HepG2 (cell line): Measurements from ENCODE around the gene ZNF831. TPM values are rescaled to one million over a fixed set of nuclear protein-coding genes. Genes with fewer than 3 reads are reported as not detected.

Experiments used
- ATAC-seq: fragments of 200-7000 bp; cut with Tn5 transposase; 3 replicates; pipeline ENCODE4 v1.9.1; 2020; ENCODE audit warnings: mild to moderate bottlenecking, moderate library complexity
- BruUV-seq: library from RNA; stranded (reverse); fragments of 400-500 nt; replicated peaks from 2 replicates; lab custom pipeline; 2021; lab: Mats Ljungman, UMichigan
- CTCF ChIA-PET: fragments of 300-600 bp; formaldehyde crosslinking; extraction: SDS; loops from one replicate; lab custom pipeline; 2021; ENCODE audit warnings: low total read pairs, inconsistent platforms, low intra/inter-chr PET ratio; lab: Yijun Ruan, JAX
- POLR2A ChIA-PET: fragments of 350-600 bp; sonication (Branson Sonifier 250); formaldehyde crosslinking; loops from one replicate; lab custom pipeline; 2020; ENCODE audit warnings: antibody characterized with exemption, inconsistent platforms; lab: Yijun Ruan, JAX
- DNase-seq: peaks from one replicate; pipeline ENCODE4 v3.0.0-alpha.2; 2015; ENCODE audit warnings: low spot score
- FAIRE-seq: peaks from 3 replicates; lab custom pipeline; 2011; peaks lifted over from hg19 to GRCh38; lab: Jason Lieb, UNC
- H2AFZ ChIP-seq: one replicate; pipeline ENCODE4 v1.6.1; 2011; ENCODE audit warnings: low read length, inconsistent platforms
- H3K27ac ChIP-seq: fragments of 300-600 bp; 3 replicates; pipeline ENCODE4 v1.8.0; 2011; ENCODE audit warnings: mixed run types, mild to moderate bottlenecking, mixed read lengths, low read length, inconsistent platforms; ENCODE audit not compliant: insufficient read depth; ENCODE audit errors: extremely low read length
- H3K27me3 ChIP-seq, 2 experiments: fragments of 200-600 bp in 1 of 2; 2 replicates in 1 of 2; 3 replicates in 1 of 2; pipeline versions ENCODE4 v1.6.0 to v1.8.0; 2011; ENCODE audit warnings: low read length in 2 of 2, mild to moderate bottlenecking in 2 of 2, moderate library complexity in 2 of 2, inconsistent platforms in 1 of 2; ENCODE audit not compliant: insufficient read depth in 2 of 2, control insufficient read depth in 1 of 2
- H3K36me3 ChIP-seq, 2 experiments: fragments of 200-600 bp in 1 of 2; replicated peaks in 1 of 2; 2 replicates in 1 of 2; 3 replicates in 1 of 2; pipeline versions ENCODE4 v1.5.1 to v1.8.0; 2011; ENCODE audit warnings: low read length in 2 of 2, inconsistent platforms in 1 of 2; ENCODE audit not compliant: insufficient read depth in 2 of 2, control insufficient read depth in 1 of 2
- H3K4me1 ChIP-seq: 2 replicates; pipeline ENCODE4 v1.5.1; 2012; ENCODE audit warnings: low read length, inconsistent platforms; ENCODE audit not compliant: insufficient read depth
- H3K4me2 ChIP-seq: 2 replicates; pipeline ENCODE4 v1.6.0; 2011; ENCODE audit warnings: low read depth, low read length, inconsistent platforms
- H3K4me3 ChIP-seq, 3 experiments: fragments of 200-600 bp in 1 of 3; sonication (generic), shearing (Covaris generic) in 1 of 3; replicated peaks in 1 of 3; 2 replicates each; pipeline ENCODE4 v1.5.1; 2011 to 2016; ENCODE audit warnings: low read length in 3 of 3, inconsistent platforms in 2 of 3, low read depth in 2 of 3, mild to moderate bottlenecking in 2 of 3, control low read depth in 1 of 3, mixed read lengths in 1 of 3; ENCODE audit not compliant: insufficient read depth in 1 of 3
- H3K79me2 ChIP-seq: one replicate; pipeline ENCODE4 v1.6.1; 2011; ENCODE audit warnings: low read length, inconsistent platforms; ENCODE audit not compliant: insufficient read depth
- H3K9ac ChIP-seq: 2 replicates; pipeline ENCODE4 v1.6.0; 2011; ENCODE audit warnings: mild to moderate bottlenecking, low read depth, low read length, inconsistent platforms; ENCODE audit not compliant: insufficient read depth
- H3K9me3 ChIP-seq: 2 replicates; pipeline ENCODE4 v1.5.1; 2012; ENCODE audit warnings: mild to moderate bottlenecking, low read length
- H4K20me1 ChIP-seq: 2 replicates; pipeline ENCODE4 v1.6.0; 2011; ENCODE audit warnings: inconsistent platforms, mild to moderate bottlenecking, low read length, moderate library complexity; ENCODE audit not compliant: insufficient read depth
- BRD4 ChIP-seq: sonication (generic); formaldehyde crosslinking; IDR thresholded peaks from 2 replicates; pipeline ENCODE4 v1.4.0; 2020; ENCODE audit warnings: missing genetic modification reagents
- DMTF1 ChIP-seq: sonication (generic); formaldehyde crosslinking; IDR thresholded peaks from 2 replicates; pipeline ENCODE4 v1.4.0; 2020; ENCODE audit warnings: mild to moderate bottlenecking, missing genetic modification reagents
- ELF3 ChIP-seq: IDR thresholded peaks from 2 replicates; pipeline ENCODE4 v1.6.1; 2016; ENCODE audit warnings: missing genetic modification reagents, missing compliant biosample characterization
- HMG20B ChIP-seq: conservative IDR thresholded peaks from 2 replicates; pipeline ENCODE4 v1.6.1; 2016; ENCODE audit warnings: missing genetic modification reagents, missing compliant biosample characterization
- ISL2 ChIP-seq: sonication (generic); formaldehyde crosslinking; IDR thresholded peaks from 2 replicates; pipeline ENCODE4 v1.5.0; 2020; ENCODE audit warnings: missing genetic modification reagents
- KAT8 ChIP-seq: IDR thresholded peaks from 2 replicates; pipeline ENCODE4 v1.6.1; 2016; ENCODE audit warnings: missing genetic modification reagents, missing compliant biosample characterization
- NRL ChIP-seq: sonication (generic); formaldehyde crosslinking; IDR thresholded peaks from 2 replicates; pipeline ENCODE4 v1.5.0; 2020; ENCODE audit warnings: missing genetic modification reagents, mild to moderate bottlenecking, moderate library complexity, borderline replicate concordance
- PRPF4 ChIP-seq: fragments of 200-400 bp; formaldehyde crosslinking; IDR thresholded peaks from 2 replicates; pipeline ENCODE4 v1.6.1; 2016; ENCODE audit warnings: low read length, low read depth; ENCODE audit not compliant: poor library complexity, severe bottlenecking
- RARG ChIP-seq: sonication (generic); formaldehyde crosslinking; IDR thresholded peaks from 2 replicates; pipeline ENCODE4 v1.4.0; 2020; ENCODE audit warnings: low read depth, mild to moderate bottlenecking, missing genetic modification reagents
- SRF ChIP-seq: IDR thresholded peaks from 2 replicates; pipeline ENCODE4 v1.6.1; 2011; ENCODE audit warnings: mild to moderate bottlenecking, low read depth, low read length, moderate library complexity
- SRSF1 ChIP-seq: fragments of 200-400 bp; formaldehyde crosslinking; optimal IDR thresholded peaks from 2 replicates; pipeline ENCODE3; 2017; ENCODE audit warnings: mild to moderate bottlenecking, low read depth, low read length, moderate library complexity
- ZKSCAN8 ChIP-seq: IDR thresholded peaks from 2 replicates; pipeline ENCODE4 v1.6.1; 2016; ENCODE audit warnings: borderline replicate concordance, missing genetic modification reagents, missing compliant biosample characterization
- ZNF17 ChIP-seq: sonication (generic); formaldehyde crosslinking; IDR thresholded peaks from 2 replicates; pipeline ENCODE4 v1.5.0; 2020; ENCODE audit warnings: mild to moderate bottlenecking, missing genetic modification reagents
- ZNF354B ChIP-seq: sonication (generic); formaldehyde crosslinking; IDR thresholded peaks from 2 replicates; pipeline ENCODE4 v1.8.0; 2022; ENCODE audit warnings: mild to moderate bottlenecking, missing genetic modification reagents
- ZNF501 ChIP-seq: sonication (generic); formaldehyde crosslinking; IDR thresholded peaks from 2 replicates; pipeline ENCODE4 v1.5.1; 2020; ENCODE audit warnings: mild to moderate bottlenecking, moderate library complexity, missing genetic modification reagents
- ZNF660 ChIP-seq: sonication (generic); formaldehyde crosslinking; IDR thresholded peaks from 2 replicates; pipeline ENCODE4 v1.5.1; 2020; ENCODE audit warnings: mild to moderate bottlenecking, low read depth, missing genetic modification reagents, borderline replicate concordance
- ZNF75D ChIP-seq: sonication (generic); formaldehyde crosslinking; IDR thresholded peaks from 2 replicates; pipeline ENCODE4 v1.8.1; 2023; ENCODE audit warnings: missing genetic modification reagents, mild to moderate bottlenecking, borderline replicate concordance
- ZNF773 ChIP-seq: sonication (generic); formaldehyde crosslinking; IDR thresholded peaks from 2 replicates; pipeline ENCODE4 v1.4.0; 2020; ENCODE audit warnings: missing genetic modification reagents, borderline replicate concordance
- ZXDC ChIP-seq: sonication (generic); formaldehyde crosslinking; IDR thresholded peaks from 2 replicates; pipeline ENCODE4 v1.5.0; 2020; ENCODE audit warnings: mild to moderate bottlenecking, missing genetic modification reagents
- WGBS: methylation state at CpG from one replicate; pipeline ENCODE4 v1.1.6; 2017; ENCODE audit warnings: low lambda C conversion rate; 5-methylcytosine and 5-hydroxymethylcytosine counted together
- in situ Hi-C: cut with HindIII; loops from 2 replicates; pipeline ENCODE4 v1.10.0; 2017; ENCODE audit warnings: low pct_unique_long_range_greater_than_20kb; ENCODE audit not compliant: extremely low pct_ligation_motif_present
- intact Hi-C: fragments of 100-400 bp; cut with micrococcal nuclease; formaldehyde crosslinking; loops from one replicate; pipeline ENCODE4 v1.10.0; 2022; ENCODE audit not compliant: unreplicated experiment
- polyA plus RNA-seq, 8 experiments: library from polyadenylated mRNA; depleted of rRNA in 3 of 8; stranded (reverse) in 7 of 8; unstranded in 1 of 8; fragments of >200 nt; fragmentation: Illumina TruSeq in 4 of 8; extraction: Trizol in 4 of 8; gene quantifications; 2 replicates each; pipeline versions ENCODE4 v1.2.1 to v1.2.3, GENCODE V29; 2011 to 2016; ENCODE audit warnings: low read depth in 4 of 8, missing spikeins in 1 of 8, mixed read lengths in 1 of 8; ENCODE audit not compliant: insufficient read depth in 1 of 8
- total RNA-seq, 5 experiments: library from RNA; depleted of rRNA; stranded (reverse); fragments of >200 nt; fragmentation: Illumina TruSeq; extraction: Trizol; gene quantifications; 2 replicates each; pipeline ENCODE4 v1.2.3, GENCODE V29; 2016; ENCODE audit warnings: low read depth in 1 of 5

Gene ZNF831
- total and polyA plus RNA-seq, 2 of the 13 experiments (the other 11 are each of a cell fraction or from before 2014, with no cell fraction given): not detected

GRCh38 chr20:59124296-59125029 is 39.2 kb upstream of the ZNF831 start:
- ATAC-seq (no peak), DNase-seq (no peak), FAIRE-seq (no peak)
- H3K27me3 ChIP-seq: peaks cover 0 to 43% of the 10 kb centered on the region in 2 experiments; a peak in 2 of 5 replicates
- H2AFZ ChIP-seq: no peak overlapping the region
- H3K9me3 ChIP-seq: 0 out of 2 replicates have a peak, but pooled peaks cover 5% of the 10 kb centered on the region
- no peaks in the 10 kb centered on the region for H4K20me1 ChIP-seq
- H3K79me2 ChIP-seq: no peaks in the 10 kb centered on the region
- 50% methylated on average over 15 of the region's 15 CpGs for WGBS
- in situ Hi-C loops: no loop called here
- no peak overlapping the region for H3K4me2 ChIP-seq
- no TSS peak for BruUV-seq
- POLR2A ChIA-PET: no interaction called here
- TF ChIP-seq ZNF660 (CRISPR knock-in tag): no peak
- no peak for TF ChIP-seq ZNF75D
- TF ChIP-seq PRPF4: no peak
- TF ChIP-seq RARG (CRISPR knock-in tag): no peak
- no peak for TF ChIP-seq SRF
- TF ChIP-seq ZNF501 (CRISPR knock-in tag): no peak
- TF ChIP-seq BRD4 (CRISPR knock-in tag): no peak
- no peak for TF ChIP-seq ISL2 (CRISPR knock-in tag)
- no peak for TF ChIP-seq ZKSCAN8 (CRISPR knock-in tag)
- TF ChIP-seq ZNF354B (CRISPR knock-in tag): no peak
- TF ChIP-seq ELF3: no peak
- TF ChIP-seq ZNF773 (CRISPR knock-in tag): no peak
- no peak for TF ChIP-seq HMG20B (CRISPR knock-in tag)
- TF ChIP-seq KAT8: no peak
- no peak for TF ChIP-seq ZNF17 (CRISPR knock-in tag)
- no peak for TF ChIP-seq DMTF1
- TF ChIP-seq NRL (CRISPR knock-in tag): no peak
- no peak for TF ChIP-seq SRSF1
- TF ChIP-seq ZXDC: no peak
- TF ChIP-seq, all 625 proteins: peak for 0
- Histone ChIP-seq H3K9ac (no peak overlapping the region), H3K27ac (no peak overlapping the region), H3K36me3 (no peaks in the 10 kb centered on the region), H3K4me1 (peaks cover 15% of the 10 kb centered on the region), H3K4me3 (no peak overlapping the region)
- CTCF ChIA-PET: no interaction called here
- intact Hi-C loops: no loop called here
